SK-N-MC (cell line): ENCODE results near the gene GINS1.

Experiments
- EZH2 ChIP-seq: fragments of 200-600 bp; sonication (generic); IDR thresholded peaks from one replicate; pipeline ENCODE4 v1.6.1; 2017; ENCODE audit warnings: antibody characterized with exemption
- FOXP2 ChIP-seq: optimal IDR thresholded peaks from 2 replicates; pipeline ENCODE3; 2011; ENCODE audit warnings: mild to moderate bottlenecking, moderate library complexity; ENCODE audit not compliant: insufficient read depth; ENCODE audit errors: extremely low read length, control extremely low read depth
- POLR2AphosphoS5 ChIP-seq: IDR thresholded peaks from 2 replicates; pipeline ENCODE4 v1.6.1; 2012; ENCODE audit warnings: mild to moderate bottlenecking, low read depth, low read length, borderline replicate concordance

GRCh38 chr20:25470045-25470444 is 62.6 kb downstream of the GINS1 start:
- TF ChIP-seq EZH2 (no peak), POLR2AphosphoS5 (no peak), FOXP2 (no peak)
